SK-N-SH (cell line): ENCODE results near the gene CFAP221. TPM values are rescaled to one million over a fixed set of nuclear protein-coding genes. Genes with fewer than 3 reads are reported as not detected.

Experiments
- CTCF ChIA-PET: fragments of 300-600, 350-600 bp; formaldehyde crosslinking; extraction: SDS; loops from one replicate; lab custom pipeline; 2021; lab: Yijun Ruan, JAX
- POLR2A ChIA-PET: fragments of 350-600 bp; sonication (Branson Sonifier 250); formaldehyde crosslinking; extraction: SDS; loops from one replicate; lab custom pipeline; 2020; ENCODE audit warnings: antibody characterized with exemption, inconsistent platforms; lab: Yijun Ruan, JAX
- DNase-seq: peaks from one replicate; pipeline ENCODE4 v3.0.0; 2012
- H2AFZ ChIP-seq: fragments of 200-600 bp; sonication (generic); 2 replicates; pipeline ENCODE4 v1.8.1; 2016; ENCODE audit warnings: antibody characterized with exemption, mild to moderate bottlenecking, low read depth
- H3F3A ChIP-seq: fragments of 200-600 bp; sonication (generic); replicated peaks from 2 replicates; pipeline ENCODE3; 2016; ENCODE audit warnings: antibody characterized with exemption, mild to moderate bottlenecking; ENCODE audit not compliant: insufficient read depth
- H3K27ac ChIP-seq, 2 experiments: fragments of 200-500 bp in 1 of 2; fragments of 200-600 bp in 1 of 2; sonication (Bioruptor generic) in 1 of 2; sonication (generic), shearing (Covaris generic) in 1 of 2; 2 replicates each; pipeline versions ENCODE4 v1.5.1 to v1.6.1; 2014 to 2016; ENCODE audit warnings: low read depth in 2 of 2, inconsistent platforms in 1 of 2, low read length in 1 of 2, mild to moderate bottlenecking in 1 of 2, mixed read lengths in 1 of 2
- H3K27me3 ChIP-seq: fragments of 200-600 bp; sonication (generic), shearing (Covaris generic); 2 replicates; pipeline ENCODE4 v1.6.1; 2016; ENCODE audit warnings: mixed run types; ENCODE audit not compliant: insufficient read depth
- H3K36me3 ChIP-seq, 2 experiments: fragments of 200-500 bp in 1 of 2; fragments of 200-600 bp in 1 of 2; sonication (Bioruptor generic) in 1 of 2; sonication (generic) in 1 of 2; replicated peaks in 1 of 2; 2 replicates each; pipeline versions ENCODE3 to v1.5.1; 2014 to 2016; ENCODE audit warnings: low read length in 1 of 2, mild to moderate bottlenecking in 1 of 2; ENCODE audit not compliant: insufficient read depth in 2 of 2, control insufficient read depth in 1 of 2
- H3K4me1 ChIP-seq, 2 experiments: fragments of 200-500 bp in 1 of 2; fragments of 200-600 bp in 1 of 2; sonication (Bioruptor generic) in 1 of 2; sonication (generic), shearing (Covaris generic) in 1 of 2; 2 replicates each; pipeline versions ENCODE4 v1.5.1 to v1.6.1; 2014 to 2016; ENCODE audit warnings: low read depth in 1 of 2, low read length in 1 of 2, mixed run types in 1 of 2; ENCODE audit not compliant: insufficient read depth in 2 of 2, control insufficient read depth in 1 of 2
- H3K4me2 ChIP-seq: fragments of 200-600 bp; sonication (generic), shearing (Covaris generic); 2 replicates; pipeline ENCODE4 v1.6.1; 2017; ENCODE audit warnings: mixed run types
- H3K4me3 ChIP-seq, 2 experiments: fragments of 200-500 bp in 1 of 2; fragments of 200-600 bp in 1 of 2; sonication (Bioruptor generic) in 1 of 2; sonication (generic), shearing (Covaris generic) in 1 of 2; 2 replicates each; pipeline versions ENCODE4 v1.5.1 to v1.8.1; 2014 to 2016; ENCODE audit warnings: low read depth in 2 of 2, inconsistent platforms in 1 of 2, low read length in 1 of 2, mild to moderate bottlenecking in 1 of 2, mixed read lengths in 1 of 2, moderate library complexity in 1 of 2
- H3K79me2 ChIP-seq: fragments of 200-600 bp; sonication (generic); 2 replicates; pipeline ENCODE4 v1.8.1; 2017; ENCODE audit warnings: mild to moderate bottlenecking; ENCODE audit not compliant: insufficient read depth
- H3K9ac ChIP-seq: fragments of 200-600 bp; sonication (generic); 2 replicates; pipeline ENCODE4 v1.6.1; 2017; ENCODE audit warnings: mixed run types
- H3K9me2 ChIP-seq: fragments of 200-600 bp; sonication (generic); 2 replicates; pipeline ENCODE4 v1.6.1; 2017; ENCODE audit warnings: mixed run types
- H3K9me3 ChIP-seq: fragments of 200-600 bp; sonication (generic); 2 replicates; pipeline ENCODE4 v1.6.1; 2017; ENCODE audit warnings: mixed run types, mild to moderate bottlenecking, moderate library complexity
- H4K20me1 ChIP-seq: fragments of 200-600 bp; sonication (generic); 2 replicates; pipeline ENCODE4 v1.6.1; 2017; ENCODE audit warnings: mild to moderate bottlenecking, mixed run types; ENCODE audit not compliant: insufficient read depth
- ELF1 ChIP-seq: IDR thresholded peaks from 2 replicates; pipeline ENCODE4 v1.4.0; 2012
- GABPA ChIP-seq: IDR thresholded peaks from 2 replicates; pipeline ENCODE4 v1.4.0; 2012; ENCODE audit warnings: low read depth, mild to moderate bottlenecking
- GATA2 ChIP-seq: sonication (generic); formaldehyde crosslinking; IDR thresholded peaks from 2 replicates; pipeline ENCODE4 v1.5.0; 2020; ENCODE audit warnings: mild to moderate bottlenecking, missing genetic modification reagents
- IRF3 ChIP-seq: fragments of 150-350 bp; IDR thresholded peaks from 2 replicates; pipeline ENCODE4 v1.6.1; 2016; ENCODE audit warnings: mild to moderate bottlenecking, low read depth, low read length
- MEF2A ChIP-seq: IDR thresholded peaks from 2 replicates; pipeline ENCODE4 v1.4.0; 2012; ENCODE audit warnings: low read depth, borderline replicate concordance
- RAD21 ChIP-seq: IDR thresholded peaks from 2 replicates; pipeline ENCODE4 v1.6.1; 2012; ENCODE audit warnings: mild to moderate bottlenecking, low read length
- REST ChIP-seq: IDR thresholded peaks from 2 replicates; pipeline ENCODE4 v1.6.1; 2012; ENCODE audit warnings: mild to moderate bottlenecking, low read depth, low read length, moderate library complexity
- RXRA ChIP-seq: IDR thresholded peaks from 2 replicates; pipeline ENCODE4 v1.4.0; 2012; ENCODE audit warnings: low read depth, mild to moderate bottlenecking, borderline replicate concordance
- SIN3A ChIP-seq: IDR thresholded peaks from 2 replicates; pipeline ENCODE4 v1.6.1; 2012; ENCODE audit warnings: low read depth, mild to moderate bottlenecking, low read length, moderate library complexity, borderline replicate concordance
- SMC3 ChIP-seq: IDR thresholded peaks from 2 replicates; pipeline ENCODE4 v1.6.1; 2012; ENCODE audit warnings: low read depth, low read length, improper control_type of control experiment
- WGBS: methylation state at CpG from one replicate; pipeline ENCODE4 v1.1.6; 2017; ENCODE audit warnings: low lambda C conversion rate; 5-methylcytosine and 5-hydroxymethylcytosine counted together
- polyA plus RNA-seq, 3 experiments: library from polyadenylated mRNA; depleted of rRNA; stranded (reverse); fragments of >200 nt; gene quantifications; 2 replicates each; pipeline ENCODE4 v1.2.3, GENCODE V29; 2012
- TF ChIP-seq, protein P1 (sequence below): fragments of 200-600 bp; sonication (generic); IDR thresholded peaks from 2 replicates; pipeline ENCODE4 v1.6.1; 2017; ENCODE audit warnings: antibody characterized with exemption, mild to moderate bottlenecking, moderate library complexity

CFAP221 gene
- polyA plus RNA-seq, 1 of the 3 experiments (the other 2 are of a cell fraction), result 0.12 TPM

- TF ChIP-seq RAD21 (no peak), IRF3 (no peak), SMC3 (no peak), RXRA (no peak)
These were observed 148.1 kb downstream of the CFAP221 start (continued) for GRCh38 chr2:119692310-119692709.

DNA sequence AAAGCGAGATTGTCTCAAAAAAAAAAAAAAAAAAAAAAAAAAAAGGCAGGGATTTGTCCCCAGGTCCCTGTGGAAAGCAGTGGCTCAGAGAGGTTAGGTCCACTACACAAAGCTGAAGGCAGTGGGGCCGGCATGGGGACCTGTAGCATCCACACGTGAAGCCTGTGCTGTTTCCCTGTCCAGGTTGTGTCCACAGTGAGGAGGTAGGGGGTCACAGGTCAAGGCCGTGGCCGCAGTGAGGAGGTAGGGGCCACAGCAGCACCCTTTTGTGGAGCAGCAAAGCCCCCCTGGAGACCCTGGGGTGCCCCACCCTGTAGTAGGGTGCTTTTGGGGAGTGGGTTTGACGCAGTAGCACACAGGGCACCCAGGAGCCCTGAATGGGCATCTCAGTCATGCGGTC is 148.7 kb downstream of the CFAP221 start:
- H3K9me2 ChIP-seq, result no peaks in the 10 kb centered on the region
- H3K4me3 ChIP-seq, result no peak overlapping the region
- H3K27ac ChIP-seq, result no peak overlapping the region
- 64% methylated on average over 4 of the region's 7 CpGs for WGBS
- H2AFZ ChIP-seq, result no peak overlapping the region
- H4K20me1 ChIP-seq, result no peaks in the 10 kb centered on the region
- no peak overlapping the region for H3K9ac ChIP-seq
- peaks cover 2 to 5% of the 10 kb centered on the region in 2 experiments for H3K36me3 ChIP-seq
- H3K79me2 ChIP-seq, result no peaks in the 10 kb centered on the region
- no peaks in the 10 kb centered on the region for H3F3A ChIP-seq
- no peak for DNase-seq
- TF ChIP-seq MEF2A, result no peak
- no peak for TF ChIP-seq ELF1
- TF ChIP-seq GATA2 (CRISPR knock-in tag), result no peak
- no peak for TF ChIP-seq GABPA
- TF ChIP-seq, protein P1, sequence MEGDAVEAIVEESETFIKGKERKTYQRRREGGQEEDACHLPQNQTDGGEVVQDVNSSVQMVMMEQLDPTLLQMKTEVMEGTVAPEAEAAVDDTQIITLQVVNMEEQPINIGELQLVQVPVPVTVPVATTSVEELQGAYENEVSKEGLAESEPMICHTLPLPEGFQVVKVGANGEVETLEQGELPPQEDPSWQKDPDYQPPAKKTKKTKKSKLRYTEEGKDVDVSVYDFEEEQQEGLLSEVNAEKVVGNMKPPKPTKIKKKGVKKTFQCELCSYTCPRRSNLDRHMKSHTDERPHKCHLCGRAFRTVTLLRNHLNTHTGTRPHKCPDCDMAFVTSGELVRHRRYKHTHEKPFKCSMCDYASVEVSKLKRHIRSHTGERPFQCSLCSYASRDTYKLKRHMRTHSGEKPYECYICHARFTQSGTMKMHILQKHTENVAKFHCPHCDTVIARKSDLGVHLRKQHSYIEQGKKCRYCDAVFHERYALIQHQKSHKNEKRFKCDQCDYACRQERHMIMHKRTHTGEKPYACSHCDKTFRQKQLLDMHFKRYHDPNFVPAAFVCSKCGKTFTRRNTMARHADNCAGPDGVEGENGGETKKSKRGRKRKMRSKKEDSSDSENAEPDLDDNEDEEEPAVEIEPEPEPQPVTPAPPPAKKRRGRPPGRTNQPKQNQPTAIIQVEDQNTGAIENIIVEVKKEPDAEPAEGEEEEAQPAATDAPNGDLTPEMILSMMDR, result no peak
- TF ChIP-seq, all 33 proteins: peak for 0
- no peaks in the 10 kb centered on the region for H3K27me3 ChIP-seq
- H3K9me3 ChIP-seq, result no peaks in the 10 kb centered on the region
- no peak overlapping the region for H3K4me2 ChIP-seq
- POLR2A ChIA-PET, result no interaction called here
- H3K4me1 ChIP-seq, result peaks cover 5 to 6% of the 10 kb centered on the region in 2 experiments; a peak in 1 of 4 replicates
- CTCF ChIA-PET, result interaction anchor here (0.9 to 1.3 kb wide), 3 partner anchors 9 to 52 kb away, joined by 3 read pairs; no protein-coding TSS in a partner anchor

GRCh38 chr2:119693567-119693966 is 149.3 kb downstream of the CFAP221 start:
- no peak for DNase-seq
- no peaks in the 10 kb centered on the region for H3K79me2 ChIP-seq
- no peaks in the 10 kb centered on the region for H3K9me2 ChIP-seq
- H3F3A ChIP-seq, result no peaks in the 10 kb centered on the region
- no peak overlapping the region for H2AFZ ChIP-seq
- TF ChIP-seq MEF2A, result no peak
- no peak for TF ChIP-seq RXRA
- TF ChIP-seq REST, result no peak
- TF ChIP-seq SIN3A, result no peak
- H3K36me3 ChIP-seq, result peaks cover 0 to 2% of the 10 kb centered on the region in 2 experiments
- H3K27me3 ChIP-seq, result no peaks in the 10 kb centered on the region
- POLR2A ChIA-PET, result no interaction called here
- CTCF ChIA-PET, result no interaction called here
- H3K4me1 ChIP-seq, result peaks cover 5 to 6% of the 10 kb centered on the region in 2 experiments; a peak in 1 of 4 replicates
- H3K9me3 ChIP-seq, result no peaks in the 10 kb centered on the region
- H3K4me3 ChIP-seq, result no peak overlapping the region
- no peak overlapping the region for H3K4me2 ChIP-seq
- no peak overlapping the region for H3K27ac ChIP-seq
- H4K20me1 ChIP-seq, result no peaks in the 10 kb centered on the region
- 96% methylated on average over 2 of the region's 3 CpGs for WGBS
- H3K9ac ChIP-seq, result no peak overlapping the region
